Measurements from ENCODE around the gene ATP5F1D. TPM values are rescaled to one million over a fixed set of nuclear protein-coding genes. Genes with fewer than 3 reads are reported as not detected.

ATP5F1D gene
- total and polyA plus RNA-seq, 2 of the 8 experiments (the other 6 are each of a cell fraction or from before 2014, with no cell fraction given), result 174 to 249 TPM

DNA sequence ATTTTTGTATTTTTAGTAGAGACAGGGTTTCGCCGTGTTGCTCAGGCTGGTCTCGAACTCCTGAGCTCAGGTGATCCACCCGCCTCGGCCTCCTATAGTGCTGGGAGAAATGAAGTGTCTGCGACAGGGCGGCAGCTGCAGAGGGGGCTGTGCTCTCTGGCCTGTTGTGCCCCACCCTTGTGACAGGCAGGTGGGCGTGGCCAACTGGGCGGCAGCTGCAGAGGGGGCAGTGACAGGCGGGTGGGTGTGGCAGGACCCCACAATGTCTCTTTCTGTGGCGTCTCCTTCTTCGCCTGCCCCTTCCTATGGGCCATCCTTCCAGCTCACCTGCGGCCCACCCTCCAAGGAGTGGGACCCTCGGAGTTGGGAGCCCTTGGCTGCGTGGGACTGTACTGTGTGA lies 24.2 kb upstream of the ATP5F1D start (continued):
- no peak for TF ChIP-seq SP2 (IDR thresholded peaks at IDR 0.05; ENCODE audit: low read length)
- no peak for TF ChIP-seq SIN3A (conservative IDR thresholded peaks at IDR 0.05 in 1 of 2, IDR thresholded peaks at IDR 0.05 in 1 of 2; ENCODE audit: low read depth in 1 of 2, low read length in 2 of 2)
- no peak for TF ChIP-seq HDAC6 (IDR thresholded peaks at IDR 0.05; ENCODE audit: low read depth, low read length)

Measured in H1 (cell line).